ENCODE measurements around the gene RHPN2. TPM values are rescaled to one million over a fixed set of nuclear protein-coding genes. Genes with fewer than 3 reads are reported as not detected.

RHPN2 gene
- total RNA-seq, 2 experiments from 2014 or later = 4.5 to 5.3 TPM

DNA sequence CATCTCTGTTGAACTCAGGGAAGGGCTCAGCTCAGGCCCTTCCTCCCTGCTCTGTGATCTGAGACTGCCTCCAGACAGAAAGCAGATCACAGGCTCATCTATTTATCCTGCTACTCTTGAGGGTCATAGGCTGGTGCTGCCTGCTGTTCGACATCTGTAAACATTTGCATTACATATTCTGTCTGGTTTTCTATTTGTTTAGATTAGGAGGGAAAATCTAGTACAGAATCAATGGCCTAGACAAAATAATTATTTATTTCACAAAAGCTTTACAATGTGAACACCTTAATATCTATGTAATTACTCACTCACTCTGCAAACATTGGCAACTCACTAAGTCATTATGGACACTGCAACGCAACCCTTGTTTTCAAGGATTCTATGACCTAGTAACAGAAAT, 135.9 kb downstream of the RHPN2 start:
- no peak for DNase-seq
- Mint-ChIP-seq H3K4me1 (no peaks in the 10 kb centered on the region), H3K27ac (no peak overlapping the region), H3K9me3 (peaks cover 5% of the 10 kb centered on the region), H3K27me3 (no peaks in the 10 kb centered on the region), H3K4me3 (no peak overlapping the region), H3K36me3 (peaks cover 46% of the 10 kb centered on the region)

Other genes with a start within 250 kb of the RHPN2 start
- not detected for gene SLC7A9, start 195.1 kb downstream of the RHPN2 start, total RNA-seq
- gene CEP89, start 92.9 kb downstream of the RHPN2 start, total RNA-seq = 10 to 100 TPM; 13.6 to 14.1 TPM
- gene FAAP24, start 92.6 kb downstream of the RHPN2 start, total RNA-seq = 1 to 10 TPM; 8.0 to 8.4 TPM
- 10 to 100 TPM; 10.6 to 11.8 TPM for gene GPATCH1, start 16.3 kb upstream of the RHPN2 start, total RNA-seq
- gene WDR88, start 67.2 kb upstream of the RHPN2 start, total RNA-seq = under 1 TPM in 1 of 2 experiments, not detected in 1; 0.16 TPM
- gene LRP3, start 129.4 kb upstream of the RHPN2 start, total RNA-seq = under 1 TPM; 0.44 to 0.91 TPM
- gene SLC7A10, start 161.0 kb upstream of the RHPN2 start, total RNA-seq = not detected
- gene CEBPA, start 237.6 kb upstream of the RHPN2 start, total RNA-seq = under 1 TPM; 0.26 to 0.35 TPM

All from activated naive CD8-positive, alpha-beta T cell treated with anti-CD3 and anti-CD28 coated beads for 36 hours (primary cell).